Left lung (tissue), 10 donors: Measurements from ENCODE around the gene HYAL3. TPM values are rescaled to one million over a fixed set of nuclear protein-coding genes. Genes with fewer than 3 reads are reported as not detected.

Experiments
- ATAC-seq: fragments of 200-7000 bp; cut with Tn5 transposase; one replicate; pipeline ENCODE4 v1.9.1; 2020; ENCODE audit warnings: moderate library complexity
- DNase-seq, 4 donors: peaks; one replicate each; pipeline ENCODE4 v3.0.0-alpha.2; 2013 to 2020
- H3K27ac ChIP-seq, 2 donors: fragments of 200-600 bp; sonication (generic) in 1 of 2; one replicate each; pipeline versions ENCODE4 v1.5.0 to v1.8.0; 2020 to 2021
- H3K27me3 ChIP-seq, 2 donors: fragments of 200-600 bp; sonication (generic) in 1 of 2; one replicate each; pipeline versions ENCODE4 v1.5.0 to v1.8.0; 2020 to 2021
- H3K36me3 ChIP-seq, 2 donors: fragments of 200-600 bp; sonication (generic) in 1 of 2; one replicate each; pipeline versions ENCODE4 v1.5.0 to v1.8.0; 2020 to 2021
- H3K4me1 ChIP-seq, 2 donors: fragments of 200-600 bp; one replicate each; pipeline ENCODE4 v1.8.0; 2021
- H3K4me3 ChIP-seq, 2 donors: fragments of 200-600 bp; sonication (generic) in 1 of 2; one replicate each; pipeline versions ENCODE4 v1.5.0 to v1.8.0; 2020 to 2021; ENCODE audit warnings: mild to moderate bottlenecking in 1 of 2
- H3K9me3 ChIP-seq, 2 donors: fragments of 200-600 bp; sonication (generic) in 1 of 2; one replicate each; pipeline versions ENCODE4 v1.5.0 to v1.8.0; 2020 to 2021
- intact Hi-C, 2 donors: fragments of 100-400 bp; cut with DNase I; formaldehyde crosslinking; loops; one replicate each; pipeline versions ENCODE4 v1.11.2 to v1.14.2; 2022
- polyA plus RNA-seq, 6 donors: library from polyadenylated mRNA; unstranded; fragments of 120-200 nt; gene quantifications; one replicate each; pipeline ENCODE4 v1.2.1, GENCODE V29; 2013; ENCODE audit not compliant: insufficient read length in 6 of 6
- total RNA-seq, 2 donors: library from RNA; stranded (reverse); fragmentation: NEBNext Ultra II Directional; extraction: Animal tissue kit (Norgen Biotek cat#: 25700); gene quantifications; one replicate each; pipeline ENCODE4 v1.2.1, GENCODE V29; 2021
- TF ChIP-seq, protein P1 (sequence below), 2 donors: fragments of 200-600 bp; sonication (generic) in 1 of 2; IDR thresholded peaks; one replicate each; pipeline versions ENCODE4 v1.5.0 to v1.8.0; 2021; ENCODE audit warnings: antibody characterized with exemption in 2 of 2
- donor health status: DM: no; HTN: yes; CAD: no.
- donor health status: DM: no; HTN: no; CAD: no.

The HYAL3 gene
- total and polyA plus RNA-seq, 8 donors, result 2.3 to 5.2 (median 4.3) TPM

DNA sequence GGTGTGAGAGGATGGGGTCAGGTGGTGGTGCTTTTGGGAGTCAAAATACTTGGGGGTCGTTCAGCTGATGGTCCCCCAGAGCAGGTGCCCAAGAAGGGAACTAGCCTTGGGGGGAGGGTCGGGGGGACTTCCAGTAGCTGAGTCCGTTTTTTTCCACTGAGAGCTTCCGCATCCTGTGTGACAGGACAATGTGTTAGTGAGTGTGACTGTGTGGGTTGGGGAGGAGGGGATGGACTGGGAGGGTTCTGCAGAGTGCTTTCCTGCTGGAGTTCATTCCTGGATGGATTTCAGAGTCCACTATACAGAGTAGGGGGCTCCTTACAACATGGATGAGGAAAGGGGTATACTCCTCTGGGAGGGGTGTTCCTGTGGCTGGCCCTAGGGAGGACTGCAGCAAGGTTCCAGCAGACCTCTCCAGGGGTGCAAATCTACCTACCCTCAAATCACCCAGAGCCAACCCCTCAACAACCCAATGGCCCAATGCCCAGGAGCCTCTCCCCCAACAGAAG lies 23.9 kb upstream of the HYAL3 start:
- peak overlapping the region in 1 of 2 donors; percentile 91 for H3K4me3 ChIP-seq
- H3K4me1 ChIP-seq, result peaks cover 39 to 84% of the 10 kb centered on the region in 2 donors
- no peaks in the 10 kb centered on the region for H3K27me3 ChIP-seq
- DNase-seq, result peak in 1 of 4 donors; percentile 58
- intact Hi-C loops, result no loop called here
- TF ChIP-seq, protein P1, sequence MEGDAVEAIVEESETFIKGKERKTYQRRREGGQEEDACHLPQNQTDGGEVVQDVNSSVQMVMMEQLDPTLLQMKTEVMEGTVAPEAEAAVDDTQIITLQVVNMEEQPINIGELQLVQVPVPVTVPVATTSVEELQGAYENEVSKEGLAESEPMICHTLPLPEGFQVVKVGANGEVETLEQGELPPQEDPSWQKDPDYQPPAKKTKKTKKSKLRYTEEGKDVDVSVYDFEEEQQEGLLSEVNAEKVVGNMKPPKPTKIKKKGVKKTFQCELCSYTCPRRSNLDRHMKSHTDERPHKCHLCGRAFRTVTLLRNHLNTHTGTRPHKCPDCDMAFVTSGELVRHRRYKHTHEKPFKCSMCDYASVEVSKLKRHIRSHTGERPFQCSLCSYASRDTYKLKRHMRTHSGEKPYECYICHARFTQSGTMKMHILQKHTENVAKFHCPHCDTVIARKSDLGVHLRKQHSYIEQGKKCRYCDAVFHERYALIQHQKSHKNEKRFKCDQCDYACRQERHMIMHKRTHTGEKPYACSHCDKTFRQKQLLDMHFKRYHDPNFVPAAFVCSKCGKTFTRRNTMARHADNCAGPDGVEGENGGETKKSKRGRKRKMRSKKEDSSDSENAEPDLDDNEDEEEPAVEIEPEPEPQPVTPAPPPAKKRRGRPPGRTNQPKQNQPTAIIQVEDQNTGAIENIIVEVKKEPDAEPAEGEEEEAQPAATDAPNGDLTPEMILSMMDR (IDR thresholded peaks at IDR 0.05), result no peak
- H3K9me3 ChIP-seq, result no peaks in the 10 kb centered on the region
- H3K36me3 ChIP-seq, result peaks cover 0 to 36% of the 10 kb centered on the region in 2 donors
- H3K27ac ChIP-seq, result peak overlapping the region; percentile 90 to 93
- ATAC-seq, result no peak

DNA sequence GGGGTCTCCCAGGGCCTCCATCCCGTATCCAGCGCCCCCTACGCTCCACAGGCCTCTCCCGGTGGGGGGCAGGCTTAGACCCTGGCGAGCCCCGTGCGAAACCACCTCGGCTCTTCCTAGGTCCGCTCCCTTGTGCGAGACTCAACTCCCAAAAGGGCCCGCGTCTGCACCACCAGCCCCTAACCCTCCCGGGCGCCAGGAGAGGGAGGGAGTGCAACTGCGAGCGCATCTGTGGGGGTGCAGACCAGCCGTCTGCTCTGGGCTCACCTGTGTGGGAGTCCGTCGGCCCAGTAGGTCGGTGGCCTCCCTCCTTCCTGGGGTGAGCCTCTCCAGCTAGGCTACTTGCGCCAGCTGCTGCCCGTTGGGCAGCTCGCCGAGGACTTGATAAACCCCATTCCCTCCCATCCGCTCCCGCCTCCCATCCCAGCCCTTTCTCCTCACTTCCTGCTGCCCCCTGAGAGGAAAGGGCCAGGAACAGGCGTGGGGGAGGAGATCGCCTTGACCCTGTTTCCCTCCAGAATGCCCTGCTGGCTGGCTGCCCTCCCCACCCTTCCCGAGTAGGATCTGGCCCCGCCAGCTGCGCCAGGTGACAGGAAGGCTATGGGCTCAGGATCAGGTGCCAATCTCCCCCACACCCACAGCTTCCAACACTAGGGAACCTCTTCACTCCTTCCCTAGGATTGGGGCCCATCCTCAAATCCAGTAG lies 23.3 kb upstream of the HYAL3 start, which contains the start of gene HYAL2:
Gene HYAL2, minus strand, starts transcription at position 360 of the 706 bp plus-strand sequence. CDS start 2,256 bp downstream, outside the sequence.
- H3K4me1 ChIP-seq, result peaks cover 44 to 89% of the 10 kb centered on the region in 2 donors
- H3K27me3 ChIP-seq, result no peaks in the 10 kb centered on the region
- ATAC-seq (peak; percentile 2), DNase-seq (peak in 2 of 4 donors; percentile 56 to 67)
- H3K36me3 ChIP-seq, result peaks cover 0 to 42% of the 10 kb centered on the region in 2 donors
- intact Hi-C loops, result no loop called here
- TF ChIP-seq, protein P1 (IDR thresholded peaks at IDR 0.05), result no peak
- H3K4me3 ChIP-seq, result peak within 1 kb of the TSS; percentile 76 to 91
- H3K27ac ChIP-seq, result peak within 1 kb of the TSS; percentile 90 to 93
- no peaks in the 10 kb centered on the region for H3K9me3 ChIP-seq

DNA sequence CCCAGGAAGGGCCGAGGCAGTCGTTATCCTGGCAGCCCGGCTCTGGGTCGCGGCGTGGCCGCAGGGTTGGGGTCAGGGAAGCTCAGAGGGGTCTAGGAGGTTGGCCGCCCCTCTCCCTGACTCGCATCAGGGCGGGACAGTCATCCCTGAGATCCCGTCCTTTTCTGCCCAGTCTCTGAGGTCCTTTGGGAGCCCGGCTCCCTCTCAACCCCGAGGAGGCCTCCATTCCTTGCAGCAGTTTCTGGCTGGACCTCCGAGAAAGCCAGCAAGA lies 22.8 kb upstream of the HYAL3 start:
- TF ChIP-seq, protein P1 (IDR thresholded peaks at IDR 0.05), result no peak
- peak overlapping the region; percentile 76 to 91 for H3K4me3 ChIP-seq
- H3K36me3 ChIP-seq, result peaks cover 0 to 47% of the 10 kb centered on the region in 2 donors
- H3K4me1 ChIP-seq, result peaks cover 44 to 89% of the 10 kb centered on the region in 2 donors
- no peaks in the 10 kb centered on the region for H3K9me3 ChIP-seq
- DNase-seq, result no peak
- intact Hi-C loops, result no loop called here
- no peak for ATAC-seq
- H3K27ac ChIP-seq, result peak overlapping the region; percentile 90 to 93
- no peaks in the 10 kb centered on the region for H3K27me3 ChIP-seq

DNA sequence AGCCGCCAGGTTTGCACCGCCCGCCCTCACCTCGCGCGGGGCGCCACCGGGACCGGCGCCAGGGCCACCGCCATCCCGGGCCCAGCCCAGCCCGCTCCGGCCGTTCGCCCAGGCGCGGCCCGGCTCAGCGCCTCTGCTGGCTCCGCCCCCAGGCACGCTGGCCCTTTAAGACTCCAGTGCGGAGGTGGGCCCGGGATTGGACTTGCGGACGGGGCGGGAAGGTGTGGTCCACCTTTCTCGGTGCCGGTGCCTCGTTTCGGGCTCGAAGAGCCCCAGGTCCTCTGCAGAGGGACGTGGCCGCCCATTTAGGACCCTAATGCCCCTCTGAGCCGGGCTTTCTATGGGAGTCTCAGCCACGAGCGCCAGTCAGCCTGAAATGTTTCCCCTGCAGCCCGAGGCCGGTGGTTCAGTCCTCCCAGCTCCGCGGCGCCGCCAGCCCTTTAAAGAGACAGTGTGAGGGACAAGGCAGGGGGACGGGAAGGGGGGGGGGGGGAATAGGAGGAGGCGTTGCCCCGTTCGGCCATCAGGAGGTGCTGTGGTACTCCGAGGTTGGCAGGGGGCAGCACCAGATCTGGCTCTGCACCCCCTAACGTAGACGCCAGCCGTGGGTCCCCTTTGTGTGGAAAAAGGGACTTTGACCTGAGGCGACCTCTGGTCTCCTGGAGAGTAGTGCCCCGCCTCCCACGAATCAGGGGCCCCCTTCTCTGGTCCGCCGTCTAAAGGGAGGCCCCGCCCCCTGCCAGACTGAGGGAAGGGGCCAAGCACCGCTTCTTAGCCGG lies 22.3 kb upstream of the HYAL3 start:
- no peaks in the 10 kb centered on the region for H3K27me3 ChIP-seq
- intact Hi-C loops, result no loop called here
- H3K27ac ChIP-seq, result peak overlapping the region; percentile 90 to 93
- H3K9me3 ChIP-seq, result no peaks in the 10 kb centered on the region
- TF ChIP-seq, protein P1 (IDR thresholded peaks at IDR 0.05), result peak in 1 of 2 donors; percentile 63
- peak; percentile 89 to 96 (median 92) for DNase-seq
- H3K4me1 ChIP-seq, result peaks cover 45 to 89% of the 10 kb centered on the region in 2 donors
- peak; percentile 73 for ATAC-seq
- peak overlapping the region; percentile 76 to 91 for H3K4me3 ChIP-seq
- H3K36me3 ChIP-seq, result peaks cover 0 to 52% of the 10 kb centered on the region in 2 donors

DNA sequence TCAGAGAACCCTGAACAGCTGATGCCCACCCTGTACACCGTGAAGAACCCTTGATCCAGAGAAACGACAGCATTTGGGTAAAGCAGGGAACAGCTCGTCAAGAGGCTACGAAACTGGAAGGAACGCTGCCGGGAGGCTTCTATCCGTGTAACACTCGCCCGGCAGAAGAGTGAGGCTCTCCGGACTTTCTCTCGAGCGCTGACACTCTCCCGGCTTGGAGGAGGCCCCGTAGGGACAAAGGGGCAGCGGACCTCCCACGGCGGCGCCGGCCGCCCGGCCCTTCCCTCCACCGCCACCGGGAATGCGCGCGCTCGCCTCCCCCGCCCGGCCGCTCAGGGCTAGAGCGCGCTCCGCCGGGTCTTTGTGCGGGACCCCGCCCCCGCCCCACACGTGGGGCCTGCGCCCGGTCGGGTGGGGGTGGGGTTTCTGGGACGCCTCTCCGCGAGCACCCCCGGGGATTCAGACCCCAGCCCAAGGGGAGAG lies 21.7 kb upstream of the HYAL3 start:
- TF ChIP-seq, protein P1 (IDR thresholded peaks at IDR 0.05), result no peak
- peak overlapping the region; percentile 90 to 93 for H3K27ac ChIP-seq
- H3K36me3 ChIP-seq, result peaks cover 0 to 50% of the 10 kb centered on the region in 2 donors
- peaks cover 45 to 90% of the 10 kb centered on the region in 2 donors for H3K4me1 ChIP-seq
- DNase-seq (peak in 3 of 4 donors; percentile 84 to 94 (median 89)), ATAC-seq (peak; percentile 60)
- peak overlapping the region; percentile 76 to 91 for H3K4me3 ChIP-seq
- no peaks in the 10 kb centered on the region for H3K27me3 ChIP-seq
- no peaks in the 10 kb centered on the region for H3K9me3 ChIP-seq
- intact Hi-C loops, result no loop called here
